Glutamatergic neuron (in vitro differentiated cells): Measurements from ENCODE around the gene PRSS21. TPM values are rescaled to one million over a fixed set of nuclear protein-coding genes. Genes with fewer than 3 reads are reported as not detected.

Experiments used
- DNase-seq: peaks from one replicate; pipeline ENCODE4 v3.0.0; 2022
- H3K27ac Mint-ChIP-seq: one replicate; pipeline ENCODE4 v1.8.0; 2020; ENCODE audit warnings: mild to moderate bottlenecking, mixed read lengths, inconsistent platforms; ENCODE audit not compliant: unreplicated experiment
- H3K27me3 Mint-ChIP-seq: one replicate; pipeline ENCODE4 v1.8.0; 2020; ENCODE audit warnings: mild to moderate bottlenecking, moderate library complexity, mixed read lengths, inconsistent platforms; ENCODE audit not compliant: unreplicated experiment
- H3K36me3 Mint-ChIP-seq: one replicate; pipeline ENCODE4 v1.8.0; 2020; ENCODE audit warnings: mild to moderate bottlenecking, mixed read lengths, inconsistent platforms; ENCODE audit not compliant: unreplicated experiment
- H3K4me1 Mint-ChIP-seq: one replicate; pipeline ENCODE4 v1.8.0; 2020; ENCODE audit warnings: mild to moderate bottlenecking, low read depth, mixed read lengths, inconsistent platforms; ENCODE audit not compliant: unreplicated experiment
- H3K4me3 Mint-ChIP-seq: one replicate; pipeline ENCODE4 v1.8.0; 2020; ENCODE audit warnings: mild to moderate bottlenecking, mixed read lengths, inconsistent platforms; ENCODE audit not compliant: unreplicated experiment
- H3K9me3 Mint-ChIP-seq: one replicate; pipeline ENCODE4 v1.8.0; 2020; ENCODE audit warnings: mild to moderate bottlenecking, moderate library complexity, mixed read lengths, inconsistent platforms; ENCODE audit not compliant: unreplicated experiment
- total RNA-seq: library from RNA; stranded (reverse); fragmentation: NEBNext Ultra II Directional; extraction: Animal tissue kit (Norgen Biotek cat#: 25700); gene quantifications from one replicate; pipeline ENCODE4 v1.2.1, GENCODE V29; 2021; ENCODE audit not compliant: unreplicated experiment
- TF ChIP-seq, protein P1 (sequence below): fragments of 200-600 bp; sonication (generic); IDR thresholded peaks from one replicate; pipeline ENCODE4 v1.5.0; 2021; ENCODE audit not compliant: partially characterized antibody, unreplicated experiment

PRSS21 gene
- total RNA-seq, 1 donor from 2014 or later: not detected

DNA sequence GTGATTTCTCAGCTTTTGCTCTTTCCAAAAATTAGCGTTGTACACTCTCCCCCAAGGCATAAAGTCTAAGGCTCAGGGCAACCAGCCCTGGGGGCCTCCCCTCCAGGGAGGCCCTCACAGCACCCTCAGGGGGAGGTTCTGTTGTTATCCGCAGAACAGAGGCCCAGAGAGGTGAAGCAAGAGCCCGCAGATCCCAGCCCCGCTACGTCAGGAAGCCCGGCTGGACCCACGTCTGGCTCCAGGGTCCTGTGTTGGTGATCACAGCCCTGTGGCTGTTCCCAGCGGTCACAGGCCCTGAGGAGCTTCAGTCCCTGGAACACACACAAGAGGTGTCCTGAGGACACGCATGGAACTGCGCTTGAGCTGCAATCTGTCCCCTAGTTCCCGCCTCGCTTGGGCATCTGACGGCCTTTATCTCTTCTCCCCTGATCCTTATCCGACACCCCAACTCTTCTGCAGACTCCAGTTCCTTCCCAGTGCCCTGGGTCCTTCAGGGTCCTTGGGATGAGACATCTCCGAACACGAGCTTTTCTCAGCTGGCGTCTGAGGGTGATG lies 11.9 kb downstream of the PRSS21 start:
- H3K4me1 Mint-ChIP-seq: peaks cover 2% of the 10 kb centered on the region
- H3K4me3 Mint-ChIP-seq: no peak overlapping the region
- peaks cover 2% of the 10 kb centered on the region for H3K9me3 Mint-ChIP-seq
- peaks cover 10% of the 10 kb centered on the region for H3K27me3 Mint-ChIP-seq
- no peak for DNase-seq
- TF ChIP-seq, protein P1, sequence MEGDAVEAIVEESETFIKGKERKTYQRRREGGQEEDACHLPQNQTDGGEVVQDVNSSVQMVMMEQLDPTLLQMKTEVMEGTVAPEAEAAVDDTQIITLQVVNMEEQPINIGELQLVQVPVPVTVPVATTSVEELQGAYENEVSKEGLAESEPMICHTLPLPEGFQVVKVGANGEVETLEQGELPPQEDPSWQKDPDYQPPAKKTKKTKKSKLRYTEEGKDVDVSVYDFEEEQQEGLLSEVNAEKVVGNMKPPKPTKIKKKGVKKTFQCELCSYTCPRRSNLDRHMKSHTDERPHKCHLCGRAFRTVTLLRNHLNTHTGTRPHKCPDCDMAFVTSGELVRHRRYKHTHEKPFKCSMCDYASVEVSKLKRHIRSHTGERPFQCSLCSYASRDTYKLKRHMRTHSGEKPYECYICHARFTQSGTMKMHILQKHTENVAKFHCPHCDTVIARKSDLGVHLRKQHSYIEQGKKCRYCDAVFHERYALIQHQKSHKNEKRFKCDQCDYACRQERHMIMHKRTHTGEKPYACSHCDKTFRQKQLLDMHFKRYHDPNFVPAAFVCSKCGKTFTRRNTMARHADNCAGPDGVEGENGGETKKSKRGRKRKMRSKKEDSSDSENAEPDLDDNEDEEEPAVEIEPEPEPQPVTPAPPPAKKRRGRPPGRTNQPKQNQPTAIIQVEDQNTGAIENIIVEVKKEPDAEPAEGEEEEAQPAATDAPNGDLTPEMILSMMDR: no peak
- H3K27ac Mint-ChIP-seq: no peak overlapping the region
- no peaks in the 10 kb centered on the region for H3K36me3 Mint-ChIP-seq

DNA sequence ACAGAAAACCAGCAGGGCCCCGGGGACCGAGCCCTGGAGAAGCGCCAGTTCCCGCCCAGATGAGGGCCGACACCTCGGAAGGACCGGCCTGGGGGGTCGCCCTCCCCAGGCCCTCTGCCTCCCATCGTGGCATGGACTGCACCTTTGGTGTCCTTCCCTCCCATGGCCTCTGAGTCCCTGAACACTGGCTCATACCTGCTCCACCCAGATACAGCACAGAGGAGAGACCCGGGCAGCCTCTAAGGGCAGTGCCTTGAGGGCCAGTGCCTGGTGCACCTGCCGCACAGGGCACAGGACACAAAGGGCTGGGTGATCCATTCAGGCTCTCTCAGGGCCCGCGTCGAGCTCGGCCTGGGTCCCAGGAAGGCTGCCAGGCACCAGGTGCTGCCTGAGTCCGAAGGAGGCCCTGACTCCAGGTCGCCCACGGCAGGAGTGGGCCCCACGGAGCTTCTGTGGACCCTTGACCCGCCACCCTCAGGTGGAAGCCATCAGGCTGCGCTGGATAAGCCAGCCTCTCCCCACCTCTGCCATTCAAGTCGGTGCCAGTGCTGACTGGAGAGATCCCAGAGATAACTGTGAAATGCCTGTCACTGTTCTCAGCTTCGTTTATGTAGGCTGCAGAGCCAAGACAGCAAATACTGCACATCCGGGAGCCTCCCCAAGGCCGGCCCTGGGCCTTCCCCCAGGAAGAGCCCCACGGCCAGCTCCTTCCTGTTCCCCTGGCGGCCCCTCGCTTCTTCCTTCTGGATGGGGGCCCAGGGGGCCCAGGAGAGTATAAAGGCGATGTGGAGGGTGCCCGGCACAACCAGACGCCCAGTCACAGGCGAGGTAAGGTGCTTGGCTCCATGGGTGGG lies 12.7 kb downstream of the PRSS21 start, which contains the start of gene ZG16B:
Gene ZG16B (plus strand): TSS at position 803 of the 854 bp plus-strand sequence. CDS start 139 bp downstream, outside the sequence.
- Mint-ChIP-seq H3K9me3 (peaks cover 2% of the 10 kb centered on the region), H3K4me1 (peaks cover 2% of the 10 kb centered on the region), H3K36me3 (no peaks in the 10 kb centered on the region)

DNA sequence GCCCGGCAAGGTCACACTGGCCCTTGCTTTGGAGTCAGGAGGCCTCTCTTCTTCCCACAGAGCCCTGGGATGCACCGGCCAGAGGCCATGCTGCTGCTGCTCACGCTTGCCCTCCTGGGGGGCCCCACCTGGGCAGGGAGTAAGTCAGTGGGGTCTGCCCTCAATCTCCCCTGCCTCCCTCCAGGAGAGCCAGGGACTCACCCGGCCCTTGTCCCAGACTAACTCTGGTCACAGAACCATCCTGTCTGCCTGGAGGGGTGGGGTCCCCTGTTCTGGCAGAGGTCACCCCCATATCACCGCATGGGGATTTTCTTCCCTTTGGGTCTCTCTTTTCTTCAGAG lies 13.3 kb downstream of the PRSS21 start:
- TF ChIP-seq, protein P1: no peak
- Mint-ChIP-seq H3K27me3 (peaks cover 6% of the 10 kb centered on the region), H3K4me3 (no peak overlapping the region), H3K4me1 (peaks cover 2% of the 10 kb centered on the region), H3K36me3 (no peaks in the 10 kb centered on the region), H3K9me3 (peaks cover 2% of the 10 kb centered on the region), H3K27ac (no peak overlapping the region)
- no peak for DNase-seq

More for the DNA sequence above, 12.7 kb downstream of the PRSS21 start, which contains the start of gene ZG16B:
- DNase-seq: no peak
- Mint-ChIP-seq H3K4me3 (no peak within 1 kb of the TSS), H3K27ac (no peak within 1 kb of the TSS), H3K27me3 (peaks cover 10% of the 10 kb centered on the region)
- TF ChIP-seq, protein P1: no peak

DNA sequence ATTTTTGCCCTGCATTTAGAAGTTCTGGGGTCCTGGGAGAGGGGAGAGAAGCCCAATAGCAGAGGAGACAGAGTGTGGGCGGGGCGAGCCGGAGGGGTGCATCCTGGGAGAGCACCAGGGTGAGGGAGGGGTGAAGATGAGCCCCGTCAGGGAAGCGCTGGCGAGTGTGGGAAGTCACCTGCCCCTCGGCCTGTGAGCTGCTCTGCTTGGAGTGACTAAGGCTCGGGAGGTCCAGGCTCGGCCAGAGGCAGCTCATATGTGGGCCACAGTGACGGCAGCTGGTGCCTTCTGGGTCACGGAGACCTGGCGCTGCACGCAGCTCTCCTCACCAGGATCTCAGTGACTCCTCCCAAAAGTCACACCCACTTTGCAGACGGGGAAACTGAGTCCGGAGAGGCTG lies 14.2 kb downstream of the PRSS21 start:
- Mint-ChIP-seq H3K27ac (no peak overlapping the region), H3K4me3 (no peak overlapping the region), H3K4me1 (peaks cover 2% of the 10 kb centered on the region), H3K36me3 (no peaks in the 10 kb centered on the region), H3K27me3 (peaks cover 2% of the 10 kb centered on the region), H3K9me3 (peaks cover under 1% of the 10 kb centered on the region)
- TF ChIP-seq, protein P1: no peak
- no peak for DNase-seq

DNA sequence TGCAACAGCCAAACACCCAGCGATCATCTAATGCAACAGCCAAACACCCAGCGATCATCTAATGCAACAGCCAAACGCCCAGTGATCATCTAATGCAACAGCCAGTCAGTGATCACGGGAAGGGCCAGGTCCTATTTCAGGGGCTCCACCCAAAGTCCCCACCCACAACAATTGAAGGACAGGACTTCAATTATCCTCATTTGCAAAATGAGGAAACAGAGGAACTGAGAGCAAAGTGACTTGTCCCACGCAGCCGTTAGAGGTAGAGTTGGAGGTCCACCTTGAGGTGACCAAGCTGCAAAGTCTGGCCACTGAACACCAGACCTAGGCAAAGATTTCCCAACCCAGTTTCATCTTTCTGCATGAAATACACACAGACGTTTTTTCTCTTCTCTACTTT lies 16.7 kb downstream of the PRSS21 start:
- Mint-ChIP-seq H3K36me3 (no peaks in the 10 kb centered on the region), H3K27ac (no peak overlapping the region), H3K4me1 (no peaks in the 10 kb centered on the region), H3K9me3 (no peaks in the 10 kb centered on the region), H3K4me3 (no peak overlapping the region), H3K27me3 (peaks cover 2% of the 10 kb centered on the region)
- TF ChIP-seq, protein P1: no peak
- DNase-seq: no peak
